Melanocyte of skin (primary cell): ENCODE measurements around the gene MBNL1. TPM values are rescaled to one million over a fixed set of nuclear protein-coding genes. Genes with fewer than 3 reads are reported as not detected.

Experiments
- small RNA-seq, 2 donors: library from RNA; depleted of rRNA; stranded (forward); fragments of <200 nt; gene quantifications; one replicate each; pipeline ENCODE3, GENCODE V24; 2012
- total RNA-seq, 2 donors: library from RNA; depleted of rRNA; stranded (reverse); fragments of >200 nt; gene quantifications; 2 replicates each; pipeline ENCODE4 v1.2.3, GENCODE V29; 2012

Gene MBNL1, protein sequence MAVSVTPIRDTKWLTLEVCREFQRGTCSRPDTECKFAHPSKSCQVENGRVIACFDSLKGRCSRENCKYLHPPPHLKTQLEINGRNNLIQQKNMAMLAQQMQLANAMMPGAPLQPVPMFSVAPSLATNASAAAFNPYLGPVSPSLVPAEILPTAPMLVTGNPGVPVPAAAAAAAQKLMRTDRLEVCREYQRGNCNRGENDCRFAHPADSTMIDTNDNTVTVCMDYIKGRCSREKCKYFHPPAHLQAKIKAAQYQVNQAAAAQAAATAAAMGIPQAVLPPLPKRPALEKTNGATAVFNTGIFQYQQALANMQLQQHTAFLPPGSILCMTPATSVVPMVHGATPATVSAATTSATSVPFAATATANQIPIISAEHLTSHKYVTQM
- total RNA-seq: 100 to 1,000 TPM; 142 to 198 TPM

DNA sequence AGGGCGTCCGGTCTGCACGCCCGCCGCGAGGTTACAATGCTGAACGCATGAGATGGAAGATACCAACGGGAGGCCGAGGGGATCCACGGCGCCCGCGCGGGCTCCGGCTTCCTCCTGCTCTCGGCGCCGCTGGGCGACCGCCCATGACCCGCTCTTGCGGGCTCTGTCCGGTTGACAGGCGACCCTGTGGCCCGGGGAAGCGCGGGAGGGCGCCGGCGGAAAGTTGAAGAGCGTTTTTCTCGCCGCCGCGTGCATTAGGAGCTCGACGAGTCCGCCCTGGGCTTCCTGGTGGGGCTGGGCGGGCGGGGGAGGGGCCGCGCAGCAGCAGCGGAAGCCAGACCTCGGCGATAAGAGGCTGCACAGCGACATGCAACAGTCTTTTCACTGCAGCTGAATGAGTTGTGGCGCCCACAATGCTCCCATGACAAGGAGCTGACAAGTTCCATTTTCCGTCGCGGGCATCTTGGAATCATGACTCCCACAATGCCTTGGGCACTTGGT lies at the start of gene MBNL1:
Gene MBNL1 (plus strand): TSS at position 375 of the 501 bp plus-strand sequence. CDS start 31,265 bp downstream, outside the sequence.

Small RNA genes within 50 kb of the gene (small RNA-seq; reads per million reads assigned to genes)
- gene RF00019: 0 reads per million in 2 donors
